ENCODE data around the gene AVPI1.

DNA sequence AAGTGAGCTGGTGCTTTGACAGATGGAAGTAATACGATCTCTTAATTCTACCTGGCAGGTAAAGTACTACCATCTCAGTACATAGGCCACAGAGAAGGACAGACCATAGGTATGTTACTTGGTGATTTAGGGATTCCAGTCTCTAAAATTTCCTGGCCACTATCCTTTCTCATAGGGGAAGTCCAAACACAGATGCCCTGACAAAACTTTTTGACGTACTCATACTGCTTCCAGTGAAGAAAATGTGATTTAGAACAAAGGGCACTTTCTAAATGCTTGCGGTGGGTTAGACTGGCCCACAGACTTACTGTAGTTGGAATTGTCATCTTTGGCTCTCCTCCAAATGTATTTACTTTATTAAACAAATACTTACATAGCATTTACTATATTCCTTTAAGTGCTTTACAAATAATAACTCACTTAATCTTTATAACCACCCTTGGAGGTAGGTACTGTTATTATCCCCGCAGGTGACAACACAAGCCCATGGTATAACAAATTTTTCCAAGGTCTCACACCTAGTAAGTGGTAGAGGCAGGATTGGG is 43.5 kb downstream of the AVPI1 start:
- TF ChIP-seq ZNF274 (IDR thresholded peaks at IDR 0.05; ENCODE audit: low read length) (no peak), ZNF274 (tag by site-specific recombination; IDR thresholded peaks at IDR 0.05; ENCODE audit: borderline replicate concordance) (no peak), ZBTB20 (tag by site-specific recombination; IDR thresholded peaks at IDR 0.05) (no peak), ZNF350 (tag by site-specific recombination; IDR thresholded peaks at IDR 0.05) (no peak), ZNF184 (tag by site-specific recombination; IDR thresholded peaks at IDR 0.05) (no peak), ZBTB1 (tag by site-specific recombination; IDR thresholded peaks at IDR 0.05) (no peak), ZNF248 (tag by site-specific recombination; IDR thresholded peaks at IDR 0.05) (no peak), ZNF24 (tag by site-specific recombination; IDR thresholded peaks at IDR 0.05) (no peak), ZNF157 (tag by site-specific recombination; IDR thresholded peaks at IDR 0.05) (no peak), ZNF830 (tag by site-specific recombination; IDR thresholded peaks at IDR 0.05; ENCODE audit: low read depth) (no peak), PRDM1 (tag by site-specific recombination; IDR thresholded peaks at IDR 0.05) (no peak), YY1 (tag by site-specific recombination; IDR thresholded peaks at IDR 0.05) (no peak), SP2 (tag by site-specific recombination; IDR thresholded peaks at IDR 0.05) (no peak)
- TF ChIP-seq, protein P1, sequence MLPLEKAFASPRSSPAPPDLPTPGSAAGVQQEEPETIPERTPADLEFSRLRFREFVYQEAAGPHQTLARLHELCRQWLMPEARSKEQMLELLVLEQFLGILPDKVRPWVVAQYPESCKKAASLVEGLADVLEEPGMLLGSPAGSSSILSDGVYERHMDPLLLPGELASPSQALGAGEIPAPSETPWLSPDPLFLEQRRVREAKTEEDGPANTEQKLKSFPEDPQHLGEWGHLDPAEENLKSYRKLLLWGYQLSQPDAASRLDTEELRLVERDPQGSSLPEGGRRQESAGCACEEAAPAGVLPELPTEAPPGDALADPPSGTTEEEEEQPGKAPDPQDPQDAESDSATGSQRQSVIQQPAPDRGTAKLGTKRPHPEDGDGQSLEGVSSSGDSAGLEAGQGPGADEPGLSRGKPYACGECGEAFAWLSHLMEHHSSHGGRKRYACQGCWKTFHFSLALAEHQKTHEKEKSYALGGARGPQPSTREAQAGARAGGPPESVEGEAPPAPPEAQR (tag by site-specific recombination; IDR thresholded peaks at IDR 0.05): no peak
- TF ChIP-seq, protein P2, sequence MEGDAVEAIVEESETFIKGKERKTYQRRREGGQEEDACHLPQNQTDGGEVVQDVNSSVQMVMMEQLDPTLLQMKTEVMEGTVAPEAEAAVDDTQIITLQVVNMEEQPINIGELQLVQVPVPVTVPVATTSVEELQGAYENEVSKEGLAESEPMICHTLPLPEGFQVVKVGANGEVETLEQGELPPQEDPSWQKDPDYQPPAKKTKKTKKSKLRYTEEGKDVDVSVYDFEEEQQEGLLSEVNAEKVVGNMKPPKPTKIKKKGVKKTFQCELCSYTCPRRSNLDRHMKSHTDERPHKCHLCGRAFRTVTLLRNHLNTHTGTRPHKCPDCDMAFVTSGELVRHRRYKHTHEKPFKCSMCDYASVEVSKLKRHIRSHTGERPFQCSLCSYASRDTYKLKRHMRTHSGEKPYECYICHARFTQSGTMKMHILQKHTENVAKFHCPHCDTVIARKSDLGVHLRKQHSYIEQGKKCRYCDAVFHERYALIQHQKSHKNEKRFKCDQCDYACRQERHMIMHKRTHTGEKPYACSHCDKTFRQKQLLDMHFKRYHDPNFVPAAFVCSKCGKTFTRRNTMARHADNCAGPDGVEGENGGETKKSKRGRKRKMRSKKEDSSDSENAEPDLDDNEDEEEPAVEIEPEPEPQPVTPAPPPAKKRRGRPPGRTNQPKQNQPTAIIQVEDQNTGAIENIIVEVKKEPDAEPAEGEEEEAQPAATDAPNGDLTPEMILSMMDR (tag by site-specific recombination; IDR thresholded peaks at IDR 0.05): no peak

Measured in HEK293 (cell line).